Right lobe of liver (tissue), 4 donors: ENCODE measurements around the gene WNT4.

ENCODE experiments used
- CTCF ChIP-seq, 4 donors: fragments of 200-600 bp in 3 of 4; fragments of 450-650 bp in 1 of 4; IDR thresholded peaks; one replicate each; pipeline versions ENCODE4 v1.5.1 to v1.8.0; 2016 to 2022; ENCODE audit warnings: antibody characterized with exemption in 4 of 4, mild to moderate bottlenecking in 2 of 4
- POLR2A ChIP-seq: fragments of 450-650 bp; IDR thresholded peaks from one replicate; pipeline ENCODE4 v1.6.1; 2017; ENCODE audit warnings: antibody characterized with exemption, mild to moderate bottlenecking
- donor health status: DM: no; HTN: no; CAD: no.
- donor health status: DM: no; HTN: no; CAD: no.
- donor health status: DM: no; HTN: yes; CAD: no.

GRCh38 chr1:22112554-22112953 lies 30.3 kb downstream of the WNT4 start:
- TF ChIP-seq CTCF (IDR thresholded peaks at IDR 0.05) (no peak), POLR2A (no peak)
